ENCODE results near the gene HOXD3.

Gene HOXD3

GRCh38 chr2:176162911-176163671 lies 6.0 kb downstream of the HOXD3 start:
- DNase-seq (ENCODE audit: low spot score): no peak

- no peak for DNase-seq (ENCODE audit: low spot score)
These were observed 6.6 kb downstream of the HOXD3 start for GRCh38 chr2:176163672-176164056.

GRCh38 chr2:176164201-176164600 lies 7.1 kb downstream of the HOXD3 start:
- no peak for DNase-seq (ENCODE audit: low spot score)

- no peak for DNase-seq (ENCODE audit: low spot score)
These were observed 7.7 kb downstream of the HOXD3 start for GRCh38 chr2:176164611-176165369.

GRCh38 chr2:176165370-176166050 lies 8.4 kb downstream of the HOXD3 start:
- DNase-seq (ENCODE audit: low spot score): no peak

GRCh38 chr2:176166272-176166671 lies 9.2 kb downstream of the HOXD3 start:
- DNase-seq (ENCODE audit: low spot score): no peak

- no peak for DNase-seq (ENCODE audit: low spot score)
These were observed 10.3 kb downstream of the HOXD3 start for GRCh38 chr2:176167398-176167797.

- no peak for DNase-seq (ENCODE audit: low spot score)
These were observed 12.1 kb downstream of the HOXD3 start for GRCh38 chr2:176169181-176169580.

- DNase-seq (ENCODE audit: low spot score): no peak
These were observed 12.6 kb downstream of the HOXD3 start for GRCh38 chr2:176169711-176170110.

- no peak for DNase-seq (ENCODE audit: low spot score)
These were observed 13.6 kb downstream of the HOXD3 start for GRCh38 chr2:176170602-176171305.

GRCh38 chr2:176171351-176172006 lies 14.4 kb downstream of the HOXD3 start:
- no peak for DNase-seq (ENCODE audit: low spot score)

- no peak for DNase-seq (ENCODE audit: low spot score)
These were observed 15.1 kb downstream of the HOXD3 start for GRCh38 chr2:176172007-176172894.

GRCh38 chr2:176172895-176173566 lies 15.9 kb downstream of the HOXD3 start:
- no peak for DNase-seq (ENCODE audit: low spot score)

- no peak for DNase-seq (ENCODE audit: low spot score)
These were observed 16.7 kb downstream of the HOXD3 start for GRCh38 chr2:176173567-176174381.

GRCh38 chr2:176174382-176174823 lies 17.3 kb downstream of the HOXD3 start:
- no peak for DNase-seq (ENCODE audit: low spot score)

- no peak for DNase-seq (ENCODE audit: low spot score)
These were observed 18.0 kb downstream of the HOXD3 start for GRCh38 chr2:176174824-176175708.

- no peak for DNase-seq (ENCODE audit: low spot score)
These were observed 18.9 kb downstream of the HOXD3 start for GRCh38 chr2:176175709-176176607.

Data from cerebellar cortex (tissue), 1 donor.